Measurements from ENCODE around the gene KL. TPM values are rescaled to one million over a fixed set of nuclear protein-coding genes. Genes with fewer than 3 reads are reported as not detected.

KL gene
- polyA plus RNA-seq, 2 of the 4 experiments (the other 2 are of a cell fraction): 0.01 TPM; not detected in 1

- Histone ChIP-seq H3K4me1 (no peaks in the 10 kb centered on the region), H3K4me3 (no peak overlapping the region), H3K27ac (no peak overlapping the region), H3K4me2 (no peak overlapping the region), H3K9me3 (peaks cover 11% of the 10 kb centered on the region; the same call in 2 of the 3 replicates)
- TF ChIP-seq FOXS1 (CRISPR knock-in tag; IDR thresholded peaks at IDR 0.05): no peak
- TF ChIP-seq KDM1A (IDR thresholded peaks at IDR 0.05; ENCODE audit: low read depth): no peak
- no peak for TF ChIP-seq RAD21 (conservative IDR thresholded peaks at IDR 0.05 in 1 of 2, IDR thresholded peaks at IDR 0.05 in 1 of 2)
- no peak for TF ChIP-seq ZC3H11A (IDR thresholded peaks at IDR 0.05)
- no peak for TF ChIP-seq CTCF (IDR thresholded peaks at IDR 0.05)
- TF ChIP-seq, protein P1, sequence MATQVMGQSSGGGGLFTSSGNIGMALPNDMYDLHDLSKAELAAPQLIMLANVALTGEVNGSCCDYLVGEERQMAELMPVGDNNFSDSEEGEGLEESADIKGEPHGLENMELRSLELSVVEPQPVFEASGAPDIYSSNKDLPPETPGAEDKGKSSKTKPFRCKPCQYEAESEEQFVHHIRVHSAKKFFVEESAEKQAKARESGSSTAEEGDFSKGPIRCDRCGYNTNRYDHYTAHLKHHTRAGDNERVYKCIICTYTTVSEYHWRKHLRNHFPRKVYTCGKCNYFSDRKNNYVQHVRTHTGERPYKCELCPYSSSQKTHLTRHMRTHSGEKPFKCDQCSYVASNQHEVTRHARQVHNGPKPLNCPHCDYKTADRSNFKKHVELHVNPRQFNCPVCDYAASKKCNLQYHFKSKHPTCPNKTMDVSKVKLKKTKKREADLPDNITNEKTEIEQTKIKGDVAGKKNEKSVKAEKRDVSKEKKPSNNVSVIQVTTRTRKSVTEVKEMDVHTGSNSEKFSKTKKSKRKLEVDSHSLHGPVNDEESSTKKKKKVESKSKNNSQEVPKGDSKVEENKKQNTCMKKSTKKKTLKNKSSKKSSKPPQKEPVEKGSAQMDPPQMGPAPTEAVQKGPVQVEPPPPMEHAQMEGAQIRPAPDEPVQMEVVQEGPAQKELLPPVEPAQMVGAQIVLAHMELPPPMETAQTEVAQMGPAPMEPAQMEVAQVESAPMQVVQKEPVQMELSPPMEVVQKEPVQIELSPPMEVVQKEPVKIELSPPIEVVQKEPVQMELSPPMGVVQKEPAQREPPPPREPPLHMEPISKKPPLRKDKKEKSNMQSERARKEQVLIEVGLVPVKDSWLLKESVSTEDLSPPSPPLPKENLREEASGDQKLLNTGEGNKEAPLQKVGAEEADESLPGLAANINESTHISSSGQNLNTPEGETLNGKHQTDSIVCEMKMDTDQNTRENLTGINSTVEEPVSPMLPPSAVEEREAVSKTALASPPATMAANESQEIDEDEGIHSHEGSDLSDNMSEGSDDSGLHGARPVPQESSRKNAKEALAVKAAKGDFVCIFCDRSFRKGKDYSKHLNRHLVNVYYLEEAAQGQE (IDR thresholded peaks at IDR 0.05): no peak
- no peak for TF ChIP-seq HOXB13 (CRISPR knock-in tag; IDR thresholded peaks at IDR 0.05; ENCODE audit: low read depth)
- no peak for TF ChIP-seq NPAS2 (CRISPR knock-in tag; IDR thresholded peaks at IDR 0.05; ENCODE audit: borderline replicate concordance)
- TF ChIP-seq, protein P2, sequence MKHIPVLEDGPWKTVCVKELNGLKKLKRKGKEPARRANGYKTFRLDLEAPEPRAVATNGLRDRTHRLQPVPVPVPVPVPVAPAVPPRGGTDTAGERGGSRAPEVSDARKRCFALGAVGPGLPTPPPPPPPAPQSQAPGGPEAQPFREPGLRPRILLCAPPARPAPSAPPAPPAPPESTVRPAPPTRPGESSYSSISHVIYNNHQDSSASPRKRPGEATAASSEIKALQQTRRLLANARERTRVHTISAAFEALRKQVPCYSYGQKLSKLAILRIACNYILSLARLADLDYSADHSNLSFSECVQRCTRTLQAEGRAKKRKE (CRISPR knock-in tag; IDR thresholded peaks at IDR 0.05; ENCODE audit: low read depth): no peak
- TF ChIP-seq SMC3 (IDR thresholded peaks at IDR 0.05): no peak
- no peak for TF ChIP-seq HEYL (CRISPR knock-in tag; IDR thresholded peaks at IDR 0.05)
- TF ChIP-seq ZSCAN20 (CRISPR knock-in tag; IDR thresholded peaks at IDR 0.05): no peak
- TF ChIP-seq, protein P3, sequence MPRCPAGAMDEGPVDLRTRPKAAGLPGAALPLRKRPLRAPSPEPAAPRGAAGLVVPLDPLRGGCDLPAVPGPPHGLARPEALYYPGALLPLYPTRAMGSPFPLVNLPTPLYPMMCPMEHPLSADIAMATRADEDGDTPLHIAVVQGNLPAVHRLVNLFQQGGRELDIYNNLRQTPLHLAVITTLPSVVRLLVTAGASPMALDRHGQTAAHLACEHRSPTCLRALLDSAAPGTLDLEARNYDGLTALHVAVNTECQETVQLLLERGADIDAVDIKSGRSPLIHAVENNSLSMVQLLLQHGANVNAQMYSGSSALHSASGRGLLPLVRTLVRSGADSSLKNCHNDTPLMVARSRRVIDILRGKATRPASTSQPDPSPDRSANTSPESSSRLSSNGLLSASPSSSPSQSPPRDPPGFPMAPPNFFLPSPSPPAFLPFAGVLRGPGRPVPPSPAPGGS (IDR thresholded peaks at IDR 0.05): no peak
- no peak for TF ChIP-seq HMGXB4 (CRISPR knock-in tag; IDR thresholded peaks at IDR 0.05; ENCODE audit: borderline replicate concordance)
- TF ChIP-seq JUNB (IDR thresholded peaks at IDR 0.05): no peak
- WGBS (ENCODE audit: missing lambda C conversion rate): 38% methylated on average over 3 of the region's 3 CpGs
- no peak for ATAC-seq
- no peak for FAIRE-seq
- POLR2A ChIA-PET: no interaction called here
- CTCF ChIA-PET: no interaction called here
- DNase-seq (ENCODE audit: low read depth in 1 of 2, low spot score in 1 of 2): no peak
Measured at GRCh38 chr13:33007950-33008349, 8.3 kb upstream of the KL start.

Data from A549 (cell line).